Heart left ventricle (tissue), 13 donors: ENCODE data around the gene PPCS.

ENCODE experiments used
- POLR2A ChIP-seq, 2 donors: fragments of 450-650 bp; IDR thresholded peaks; one replicate each; pipeline ENCODE4 v1.6.1; 2017; ENCODE audit warnings: antibody characterized with exemption in 2 of 2, mild to moderate bottlenecking in 2 of 2, moderate library complexity in 2 of 2
- TF ChIP-seq, protein P1 (sequence below), 12 donors: fragments of 200-600 bp; sonication (generic) in 4 of 12; IDR thresholded peaks; one replicate each; pipeline versions ENCODE4 v1.5.0 to v1.8.0; 2018 to 2022; ENCODE audit warnings: antibody characterized with exemption in 12 of 12, mild to moderate bottlenecking in 5 of 12
- donor health status: ischemic (EF 13 %, LVEDD 7.1; RV severe dilation, severe dysfunction).
- donor health status: DM: no; HTN: yes; CAD: no.
- donor health status: DM: no; HTN: no; CAD: no.
- donor health status: ischemic (EF 25% LVEDD 6.9; RV normal size, moderate dysfunction).
- donor health status: ischemic (EF 25% LVEDD 5.7; RV mildly dilated, moderate dysfunction).
- donor health status: ischemic (EF 35%, LVEDD 5.7; RV mildly dilated, moderate dysfunction).
- donor health status: nonischemic (EF 11% LVEDD 7.7; RV severe dilation, severe dysfunction).
- donor health status: DM: yes; HTN: yes; CAD: no.
- donor health status: PGD.
- donor health status: ischemic (EF 29% LVEDD 5.4; RV normal size, mild dysfunction).
- donor health status: nonischemic (EF 23%, LVEDD 6.1; RV moderate dilation, normal function).

DNA sequence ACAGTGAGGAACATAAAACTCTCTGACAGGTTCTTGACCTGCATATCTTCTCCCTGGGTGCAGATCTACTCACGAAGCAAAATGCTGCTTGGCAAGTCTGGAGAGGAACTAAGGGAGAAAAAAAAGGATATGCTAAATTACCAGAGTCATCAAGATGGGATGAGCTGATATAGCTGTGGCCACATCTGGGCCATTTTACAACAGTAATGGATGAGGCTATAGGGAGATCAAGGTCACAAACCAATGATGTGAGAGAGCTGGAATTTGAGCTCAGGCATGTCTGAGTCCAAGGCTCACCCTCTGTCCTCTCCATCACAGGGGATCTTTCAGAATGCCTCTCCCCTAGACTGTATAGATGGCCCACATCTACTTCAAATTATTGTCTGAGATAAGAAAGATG is 26.7 kb upstream of the PPCS start:
- TF ChIP-seq, protein P1, sequence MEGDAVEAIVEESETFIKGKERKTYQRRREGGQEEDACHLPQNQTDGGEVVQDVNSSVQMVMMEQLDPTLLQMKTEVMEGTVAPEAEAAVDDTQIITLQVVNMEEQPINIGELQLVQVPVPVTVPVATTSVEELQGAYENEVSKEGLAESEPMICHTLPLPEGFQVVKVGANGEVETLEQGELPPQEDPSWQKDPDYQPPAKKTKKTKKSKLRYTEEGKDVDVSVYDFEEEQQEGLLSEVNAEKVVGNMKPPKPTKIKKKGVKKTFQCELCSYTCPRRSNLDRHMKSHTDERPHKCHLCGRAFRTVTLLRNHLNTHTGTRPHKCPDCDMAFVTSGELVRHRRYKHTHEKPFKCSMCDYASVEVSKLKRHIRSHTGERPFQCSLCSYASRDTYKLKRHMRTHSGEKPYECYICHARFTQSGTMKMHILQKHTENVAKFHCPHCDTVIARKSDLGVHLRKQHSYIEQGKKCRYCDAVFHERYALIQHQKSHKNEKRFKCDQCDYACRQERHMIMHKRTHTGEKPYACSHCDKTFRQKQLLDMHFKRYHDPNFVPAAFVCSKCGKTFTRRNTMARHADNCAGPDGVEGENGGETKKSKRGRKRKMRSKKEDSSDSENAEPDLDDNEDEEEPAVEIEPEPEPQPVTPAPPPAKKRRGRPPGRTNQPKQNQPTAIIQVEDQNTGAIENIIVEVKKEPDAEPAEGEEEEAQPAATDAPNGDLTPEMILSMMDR (IDR thresholded peaks at IDR 0.05) = no peak
- no peak for TF ChIP-seq POLR2A (IDR thresholded peaks at IDR 0.05)
